ENCODE measurements around the gene RALGAPA1. TPM values are rescaled to one million over a fixed set of nuclear protein-coding genes. Genes with fewer than 3 reads are reported as not detected.

Gene RALGAPA1
- total and polyA plus RNA-seq, 2 experiments from 2014 or later, result 21.9 to 27.3 TPM

- TF ChIP-seq REST (IDR thresholded peaks at IDR 0.05; ENCODE audit: unreplicated experiment), result no peak
- TF ChIP-seq JUNB (IDR thresholded peaks at IDR 0.05; ENCODE audit: unreplicated experiment), result no peak
- TF ChIP-seq EZH2phosphoT487 (IDR thresholded peaks at IDR 0.05; ENCODE audit: unreplicated experiment), result no peak
These were observed 113.4 kb downstream of the RALGAPA1 start (continued) for GRCh38 chr14:35695647-35696046.

GRCh38 chr14:35695072-35695471 lies 114.0 kb downstream of the RALGAPA1 start:
- Histone ChIP-seq H3K27me3 (ENCODE audit: insufficient read depth) (no peaks in the 10 kb centered on the region), H2AFZ (no peak overlapping the region), H3K4me2 (no peak overlapping the region), H3K4me1 (ENCODE audit: insufficient read depth) (peaks cover 10% of the 10 kb centered on the region; the same call in 1 of the 2 replicates), H3K36me3 (ENCODE audit: insufficient read depth) (no peaks in the 10 kb centered on the region), H3K27ac (ENCODE audit: low read depth) (no peak overlapping the region), H3K79me2 (replicated peaks; ENCODE audit: insufficient read depth) (no peaks in the 10 kb centered on the region), H3K9me2 (ENCODE audit: insufficient read depth) (no peaks in the 10 kb centered on the region), H3F3A (replicated peaks; ENCODE audit: low read depth) (no peaks in the 10 kb centered on the region), H3K4me3 (no peak overlapping the region), H4K20me1 (replicated peaks; ENCODE audit: insufficient read depth) (no peaks in the 10 kb centered on the region)
- H3K27me3 Mint-ChIP-seq (ENCODE audit: insufficient read depth, low read depth, poor library complexity), result no peaks in the 10 kb centered on the region
- TF ChIP-seq EZH2 (IDR thresholded peaks at IDR 0.05; ENCODE audit: low read depth, unreplicated experiment) (no peak), CTCF (conservative IDR thresholded peaks at IDR 0.05; ENCODE audit: low read depth in 2 of 2) (no peak), ZNF114 (CRISPR knock-in tag; IDR thresholded peaks at IDR 0.05) (no peak), EZH2phosphoT487 (IDR thresholded peaks at IDR 0.05; ENCODE audit: unreplicated experiment) (no peak), ZNF331 (CRISPR knock-in tag; IDR thresholded peaks at IDR 0.05; ENCODE audit: low read depth) (no peak), POLR2AphosphoS5 (IDR thresholded peaks at IDR 0.05; ENCODE audit: low read depth) (no peak), CREB1 (CRISPR knock-in tag; IDR thresholded peaks at IDR 0.05; ENCODE audit: low read depth) (no peak), ETS1 (IDR thresholded peaks at IDR 0.05) (no peak)
- H3K36me3 Mint-ChIP-seq (ENCODE audit: low read depth), result no peaks in the 10 kb centered on the region
- peaks cover 12% of the 10 kb centered on the region; the same call in 2 of the 3 replicates for H3K4me1 Mint-ChIP-seq
- ATAC-seq (no peak), DNase-seq (ENCODE audit: low spot score) (no peak)
- H3K27ac Mint-ChIP-seq, result no peak overlapping the region
- H3K9me3 Mint-ChIP-seq, result no peaks in the 10 kb centered on the region
- no peak overlapping the region for H3K4me3 Mint-ChIP-seq

Measured in GM23338 (cell line).